ENCODE results near the gene ABCC11. TPM values are rescaled to one million over a fixed set of nuclear protein-coding genes. Genes with fewer than 3 reads are reported as not detected.

The ABCC11 gene
- total and polyA plus RNA-seq, 2 of the 13 experiments (the other 11 are each of a cell fraction or from before 2014, with no cell fraction given): 1.0 to 1.4 TPM

- peak; percentile 61; the same call in 1 of the 2 replicates for TF ChIP-seq CREBL2 (CRISPR knock-in tag; IDR thresholded peaks at IDR 0.05; ENCODE audit: borderline replicate concordance)
- TF ChIP-seq THYN1 (CRISPR knock-in tag; IDR thresholded peaks at IDR 0.05; ENCODE audit: borderline replicate concordance, low read depth): no peak
- peak; percentile 92 for TF ChIP-seq ERF (CRISPR knock-in tag; IDR thresholded peaks at IDR 0.05)
- TF ChIP-seq PHF8 (CRISPR knock-in tag; IDR thresholded peaks at IDR 0.05): peak; percentile 93
- TF ChIP-seq ZBTB20 (CRISPR knock-in tag; IDR thresholded peaks at IDR 0.05; ENCODE audit: borderline replicate concordance, low read depth): peak; percentile 74
- no peak for TF ChIP-seq ZNF468 (CRISPR knock-in tag; IDR thresholded peaks at IDR 0.05)
- peak; percentile 94; the same call in 1 of the 2 replicates for TF ChIP-seq CC2D1A (CRISPR knock-in tag; IDR thresholded peaks at IDR 0.05)
- peak; percentile 90; the same call in 1 of the 2 replicates for TF ChIP-seq KDM4B (CRISPR knock-in tag; IDR thresholded peaks at IDR 0.05)
- TF ChIP-seq RFX1 (IDR thresholded peaks at IDR 0.05): no peak
- no peak; the same call in 1 of the 2 replicates for TF ChIP-seq ATF3 (CRISPR knock-in tag; IDR thresholded peaks at IDR 0.05)
- TF ChIP-seq SCMH1 (CRISPR knock-in tag; IDR thresholded peaks at IDR 0.05; ENCODE audit: borderline replicate concordance): no peak
- TF ChIP-seq MAFF (IDR thresholded peaks at IDR 0.05; ENCODE audit: low read depth, low read length): no peak
- TF ChIP-seq ZNF235 (CRISPR knock-in tag; IDR thresholded peaks at IDR 0.05; ENCODE audit: borderline replicate concordance): peak; percentile 96
- TF ChIP-seq NFYB (CRISPR knock-in tag; IDR thresholded peaks at IDR 0.05): peak; percentile 54
- TF ChIP-seq SNRNP70 (IDR thresholded peaks at IDR 0.05; ENCODE audit: low read depth, low read length): no peak
- peak; percentile 87 for TF ChIP-seq HOMEZ (CRISPR knock-in tag; IDR thresholded peaks at IDR 0.05; ENCODE audit: low read depth)
- TF ChIP-seq ZNF607 (CRISPR knock-in tag; IDR thresholded peaks at IDR 0.05; ENCODE audit: borderline replicate concordance): peak; percentile 81
- no peak; the same call in 1 of the 2 replicates for TF ChIP-seq TIGD3 (CRISPR knock-in tag; IDR thresholded peaks at IDR 0.05; ENCODE audit: borderline replicate concordance)
- no peak for TF ChIP-seq ZSCAN22 (CRISPR knock-in tag; IDR thresholded peaks at IDR 0.05)
- no peak; the same call in 1 of the 2 replicates for TF ChIP-seq ZNF773 (CRISPR knock-in tag; IDR thresholded peaks at IDR 0.05; ENCODE audit: borderline replicate concordance)
- TF ChIP-seq ZMYM2 (CRISPR knock-in tag; IDR thresholded peaks at IDR 0.05): no peak; the same call in 1 of the 2 replicates
- no peak for TF ChIP-seq NFKBIZ (CRISPR knock-in tag; IDR thresholded peaks at IDR 0.05)
- peak; percentile 89 for TF ChIP-seq TFAP4 (IDR thresholded peaks at IDR 0.05; ENCODE audit: borderline replicate concordance, low read depth)
- peak; percentile 100 for TF ChIP-seq KMT2B (CRISPR knock-in tag; IDR thresholded peaks at IDR 0.05)
- peak; percentile 72; the same call in 1 of the 2 replicates for TF ChIP-seq SNAI1 (CRISPR knock-in tag; IDR thresholded peaks at IDR 0.05; ENCODE audit: borderline replicate concordance)
- TF ChIP-seq RBAK (CRISPR knock-in tag; IDR thresholded peaks at IDR 0.05): no peak
Measured at GRCh38 chr16:48244080-48244862, 3.1 kb downstream of the ABCC11 start, which contains the start of gene LONP2 (continued).

Data from HepG2 (cell line).